IMR-90 (cell line): ENCODE measurements around the gene SCRN2. TPM values are rescaled to one million over a fixed set of nuclear protein-coding genes. Genes with fewer than 3 reads are reported as not detected.

ENCODE experiments used
- ATAC-seq: fragments of 200-7000 bp; cut with Tn5 transposase; 2 replicates; pipeline ENCODE4 v1.9.1; 2020; ENCODE audit warnings: low read depth, mild to moderate bottlenecking, moderate library complexity
- BruUV-seq: library from RNA; stranded (reverse); fragments of 400-500 nt; replicated peaks from 2 replicates; lab custom pipeline; 2021; lab: Mats Ljungman, UMichigan
- CTCF ChIA-PET: fragments of 300-600 bp; formaldehyde crosslinking; extraction: SDS; loops from one replicate; lab custom pipeline; 2021; ENCODE audit warnings: antibody characterized with exemption; lab: Yijun Ruan, JAX
- POLR2A ChIA-PET: fragments of 300-600 bp; sonication (Branson Sonifier 250); formaldehyde crosslinking; loops from one replicate; lab custom pipeline; 2022; ENCODE audit warnings: antibody characterized with exemption; ENCODE audit not compliant: unreplicated experiment; lab: Charles Lee
- DNase-seq: peaks from one replicate; pipeline ENCODE4 v3.0.0; 2013
- H2AFZ ChIP-seq: replicated peaks from 2 replicates; pipeline ENCODE3; 2013; ENCODE audit warnings: low read length, mild to moderate bottlenecking; ENCODE audit not compliant: poor library complexity
- H2AK5ac ChIP-seq: 2 replicates; pipeline ENCODE4 v1.6.1; 2013; ENCODE audit warnings: low read depth, low read length, inconsistent platforms
- H2AK9ac ChIP-seq: replicated peaks from 2 replicates; pipeline ENCODE3; 2013; ENCODE audit warnings: mild to moderate bottlenecking, low read depth, low read length, moderate library complexity; ENCODE audit not compliant: poor library complexity
- H2BK120ac ChIP-seq: 2 replicates; pipeline ENCODE4 v1.6.1; 2013; ENCODE audit warnings: low read depth, low read length, inconsistent platforms
- H2BK15ac ChIP-seq: 3 replicates; pipeline ENCODE4 v1.6.1; 2013; ENCODE audit warnings: low read depth, low read length, inconsistent platforms
- H2BK20ac ChIP-seq: 2 replicates; pipeline ENCODE4 v1.6.1; 2013; ENCODE audit warnings: low read depth, mild to moderate bottlenecking, inconsistent platforms, low read length, moderate library complexity
- H2BK5ac ChIP-seq: 2 replicates; pipeline ENCODE4 v1.6.1; 2013; ENCODE audit warnings: mild to moderate bottlenecking, low read depth, low read length, inconsistent platforms; ENCODE audit not compliant: poor library complexity, severe bottlenecking
- H3K14ac ChIP-seq: replicated peaks from 2 replicates; pipeline ENCODE4 v1.6.1; 2013; ENCODE audit warnings: low read depth, low read length, inconsistent platforms
- H3K18ac ChIP-seq: 2 replicates; pipeline ENCODE4 v1.6.1; 2013; ENCODE audit warnings: low read depth, low read length, control low read depth
- H3K23ac ChIP-seq: 2 replicates; pipeline ENCODE4 v1.6.1; 2013; ENCODE audit warnings: low read depth, low read length, inconsistent platforms
- H3K27ac ChIP-seq: 2 replicates; pipeline ENCODE4 v1.5.1; 2013; ENCODE audit warnings: mild to moderate bottlenecking, control low read depth, low read length; ENCODE audit not compliant: insufficient read depth
- H3K27me3 ChIP-seq: 2 replicates; pipeline ENCODE4 v1.6.1; 2013; ENCODE audit warnings: low read length; ENCODE audit not compliant: control insufficient read depth, insufficient read depth
- H3K36me3 ChIP-seq: 2 replicates; pipeline ENCODE4 v1.6.1; 2013; ENCODE audit warnings: low read length, mixed read lengths; ENCODE audit not compliant: control insufficient read depth, insufficient read depth
- H3K4ac ChIP-seq: 2 replicates; pipeline ENCODE4 v1.6.1; 2013; ENCODE audit warnings: low read depth, low read length, inconsistent platforms
- H3K4me1 ChIP-seq: 2 replicates; pipeline ENCODE4 v1.6.1; 2013; ENCODE audit warnings: low read length, mixed read lengths; ENCODE audit not compliant: control insufficient read depth, insufficient read depth
- H3K4me2 ChIP-seq: 2 replicates; pipeline ENCODE4 v1.6.1; 2013; ENCODE audit warnings: low read depth, mild to moderate bottlenecking, control low read depth, low read length, moderate library complexity
- H3K4me3 ChIP-seq: 2 replicates; pipeline ENCODE4 v1.5.1; 2013; ENCODE audit warnings: low read depth, mild to moderate bottlenecking, control low read depth, low read length, moderate library complexity; ENCODE audit not compliant: insufficient read depth
- H3K56ac ChIP-seq: 2 replicates; pipeline ENCODE4 v1.6.1; 2013; ENCODE audit warnings: low read length, inconsistent platforms; ENCODE audit not compliant: insufficient read depth; ENCODE audit errors: extremely low read depth
- H3K79me1 ChIP-seq, 2 experiments: 2 replicates each; pipeline ENCODE4 v1.6.1; 2013; ENCODE audit warnings: low read length in 2 of 2, inconsistent platforms in 1 of 2, low read depth in 1 of 2
- H3K9ac ChIP-seq: 2 replicates; pipeline ENCODE4 v1.6.1; 2013; ENCODE audit warnings: low read depth, low read length, control low read depth
- H3K9me1 ChIP-seq: 2 replicates; pipeline ENCODE4 v1.6.1; 2013; ENCODE audit warnings: low read length, inconsistent platforms; ENCODE audit not compliant: insufficient read depth
- H3K9me3 ChIP-seq: 2 replicates; pipeline ENCODE4 v1.6.1; 2013; ENCODE audit warnings: low read length; ENCODE audit not compliant: control insufficient read depth, insufficient read depth
- H4K20me1 ChIP-seq: 2 replicates; pipeline ENCODE4 v1.6.1; 2013; ENCODE audit warnings: low read length, inconsistent platforms; ENCODE audit not compliant: insufficient read depth
- H4K5ac ChIP-seq: 2 replicates; pipeline ENCODE4 v1.6.1; 2013; ENCODE audit warnings: mild to moderate bottlenecking, low read depth, low read length, control low read depth
- H4K8ac ChIP-seq, 2 experiments: 2 replicates each; pipeline ENCODE4 v1.6.1; 2013; ENCODE audit warnings: low read depth in 2 of 2, low read length in 2 of 2, control low read depth in 1 of 2, inconsistent platforms in 1 of 2
- H4K91ac ChIP-seq: 2 replicates; pipeline ENCODE4 v1.6.1; 2013; ENCODE audit warnings: low read depth, low read length, inconsistent platforms; ENCODE audit not compliant: insufficient read depth
- BHLHE40 ChIP-seq: fragments of 150-350 bp; IDR thresholded peaks from 2 replicates; pipeline ENCODE4 v1.6.1; 2016; ENCODE audit warnings: mild to moderate bottlenecking, low read depth, low read length
- CEBPB ChIP-seq: IDR thresholded peaks from 2 replicates; pipeline ENCODE4 v1.6.1; 2012; ENCODE audit warnings: low read depth, low read length, improper control_type of control experiment
- CHD1 ChIP-seq: IDR thresholded peaks from 2 replicates; pipeline ENCODE4 v1.6.1; 2012; ENCODE audit warnings: low read depth, low read length, improper control_type of control experiment
- ELK1 ChIP-seq: fragments of 150-350 bp; IDR thresholded peaks from 2 replicates; pipeline ENCODE4 v1.6.1; 2016; ENCODE audit warnings: low read depth, mild to moderate bottlenecking, low read length, moderate library complexity, borderline replicate concordance
- FOS ChIP-seq: fragments of 150-350 bp; IDR thresholded peaks from 2 replicates; pipeline ENCODE4 v1.6.1; 2016; ENCODE audit warnings: low read depth, low read length
- MAFK ChIP-seq: IDR thresholded peaks from 2 replicates; pipeline ENCODE4 v1.6.1; 2012; ENCODE audit warnings: low read depth, low read length, improper control_type of control experiment
- MXI1 ChIP-seq: IDR thresholded peaks from 2 replicates; pipeline ENCODE4 v1.6.1; 2012; ENCODE audit warnings: low read depth, mild to moderate bottlenecking, low read length, moderate library complexity, borderline replicate concordance
- RCOR1 ChIP-seq: IDR thresholded peaks from 2 replicates; pipeline ENCODE4 v1.6.1; 2012; ENCODE audit warnings: mild to moderate bottlenecking, low read length, improper control_type of control experiment; ENCODE audit not compliant: insufficient replicate concordance
- SMC3 ChIP-seq: fragments of 150-350 bp; IDR thresholded peaks from 2 replicates; pipeline ENCODE4 v1.6.1; 2016; ENCODE audit warnings: low read depth, mild to moderate bottlenecking, antibody characterized with exemption, low read length, moderate library complexity
- dilution Hi-C: fragments of 300-500 bp; cut with HindIII; formaldehyde crosslinking; loops from one replicate; pipeline ENCODE4 v1.14.3; 2018; ENCODE audit warnings: low sequenced_read_pairs; ENCODE audit not compliant: unreplicated experiment
- in situ Hi-C: fragments of 300-500 bp; cut with MboI; formaldehyde crosslinking; loops from 3 replicates; pipeline ENCODE4 v1.14.3; 2019; ENCODE audit warnings: low sequenced_read_pairs, inconsistent platforms, mixed read lengths
- intact Hi-C: fragments of 100-400 bp; cut with micrococcal nuclease; formaldehyde crosslinking; loops from 2 replicates; pipeline ENCODE4 v1.10.0; 2022
- polyA plus RNA-seq, 3 experiments: library from polyadenylated mRNA; depleted of rRNA; stranded (reverse); fragments of >200 nt; gene quantifications; 2 replicates each; pipeline ENCODE4 v1.2.3, GENCODE V29; 2012; ENCODE audit warnings: low replicate concordance in 1 of 3
- total RNA-seq: library from RNA; depleted of rRNA; stranded (reverse); fragments of >200 nt; gene quantifications from 2 replicates; pipeline ENCODE4 v1.2.3, GENCODE V29; 2012

SCRN2 gene
- total and polyA plus RNA-seq, 2 of the 4 experiments (the other 2 are of a cell fraction), result 17.2 to 31.0 TPM

- CTCF ChIA-PET, result no interaction called here
- H3K27ac ChIP-seq, result no peak overlapping the region
- DNase-seq, result no peak
- no peak overlapping the region for H3K4me3 ChIP-seq
- H4K91ac ChIP-seq, result no peak overlapping the region
- H3K9ac ChIP-seq, result no peak overlapping the region
- no TSS peak for BruUV-seq
- H2BK120ac ChIP-seq, result no peak overlapping the region
- H3K18ac ChIP-seq, result no peak overlapping the region
- POLR2A ChIA-PET, result no interaction called here
- H4K8ac ChIP-seq, result no peak overlapping the region
- no peak for TF ChIP-seq CEBPB
- no peak for TF ChIP-seq MXI1
- TF ChIP-seq MAFK, result no peak
- no peak for TF ChIP-seq BHLHE40
- no peak for TF ChIP-seq SMC3
- TF ChIP-seq CHD1, result no peak
- TF ChIP-seq ELK1, result no peak
- no peak for TF ChIP-seq FOS
- no peak for TF ChIP-seq RCOR1
- H3K56ac ChIP-seq, result no peak overlapping the region
- dilution Hi-C loops (no loop called here), in situ Hi-C loops (no loop called here), intact Hi-C loops (no loop called here)
- H3K23ac ChIP-seq, result no peak overlapping the region
- H2AK5ac ChIP-seq, result no peak overlapping the region
- H2BK15ac ChIP-seq, result no peak overlapping the region
- peaks cover 10% of the 10 kb centered on the region for H3K4me1 ChIP-seq
- H4K5ac ChIP-seq, result no peak overlapping the region
- no peak overlapping the region for H2BK20ac ChIP-seq
- ATAC-seq, result no peak
- H3K79me1 ChIP-seq, result no peaks in the 10 kb centered on the region
- no peaks in the 10 kb centered on the region for H3K36me3 ChIP-seq
- no peaks in the 10 kb centered on the region for H3K9me3 ChIP-seq
- H3K4ac ChIP-seq, result no peak overlapping the region
- no peak overlapping the region for H3K14ac ChIP-seq
- no peak overlapping the region for H2AFZ ChIP-seq
- H4K20me1 ChIP-seq, result no peaks in the 10 kb centered on the region
- H2BK5ac ChIP-seq, result no peak overlapping the region
- no peak overlapping the region for H3K4me2 ChIP-seq
- H3K27me3 ChIP-seq, result peaks cover 57% of the 10 kb centered on the region
- H2AK9ac ChIP-seq, result no peak overlapping the region
- H3K9me1 ChIP-seq, result no peaks in the 10 kb centered on the region
These were observed 30.0 kb upstream of the SCRN2 start for GRCh38 chr17:47871048-47871447.
